Effector memory CD4-positive, alpha-beta T cell (primary cell): ENCODE measurements around the gene RPL23.
A peak's percentile ranks its signal among the peaks of the same experiment; 100 is the strongest.

Experiments used
- DNase-seq, 3 donors: peaks; one replicate each; pipeline ENCODE4 v3.0.0-alpha.2; 2020
- H3K27ac ChIP-seq: 2 replicates; pipeline ENCODE4 v1.7.0; 2013; ENCODE audit warnings: mild to moderate bottlenecking, low read length, moderate library complexity; ENCODE audit not compliant: insufficient read depth, poor library complexity, severe bottlenecking
- H3K27me3 ChIP-seq: replicated peaks from 2 replicates; pipeline ENCODE4 v1.7.0; 2013; ENCODE audit warnings: mild to moderate bottlenecking, low read length; ENCODE audit not compliant: insufficient read depth, control insufficient read depth, poor library complexity, severe bottlenecking
- H3K36me3 ChIP-seq: 2 replicates; pipeline ENCODE4 v1.7.0; 2013; ENCODE audit warnings: mild to moderate bottlenecking, low read length, moderate library complexity; ENCODE audit not compliant: control insufficient read depth, insufficient read depth
- H3K4me1 ChIP-seq: 2 replicates; pipeline ENCODE4 v1.7.0; 2013; ENCODE audit warnings: low read length, mild to moderate bottlenecking; ENCODE audit not compliant: control insufficient read depth, insufficient read depth, poor library complexity, severe bottlenecking
- H3K4me3 ChIP-seq: 2 replicates; pipeline ENCODE4 v1.7.0; 2013; ENCODE audit warnings: low read length, low read depth, mild to moderate bottlenecking; ENCODE audit not compliant: insufficient read depth, poor library complexity, severe bottlenecking
- H3K9me3 ChIP-seq: 2 replicates; pipeline ENCODE4 v1.7.0; 2013; ENCODE audit warnings: mild to moderate bottlenecking, low read length, moderate library complexity; ENCODE audit not compliant: control insufficient read depth

RPL23 gene

DNA sequence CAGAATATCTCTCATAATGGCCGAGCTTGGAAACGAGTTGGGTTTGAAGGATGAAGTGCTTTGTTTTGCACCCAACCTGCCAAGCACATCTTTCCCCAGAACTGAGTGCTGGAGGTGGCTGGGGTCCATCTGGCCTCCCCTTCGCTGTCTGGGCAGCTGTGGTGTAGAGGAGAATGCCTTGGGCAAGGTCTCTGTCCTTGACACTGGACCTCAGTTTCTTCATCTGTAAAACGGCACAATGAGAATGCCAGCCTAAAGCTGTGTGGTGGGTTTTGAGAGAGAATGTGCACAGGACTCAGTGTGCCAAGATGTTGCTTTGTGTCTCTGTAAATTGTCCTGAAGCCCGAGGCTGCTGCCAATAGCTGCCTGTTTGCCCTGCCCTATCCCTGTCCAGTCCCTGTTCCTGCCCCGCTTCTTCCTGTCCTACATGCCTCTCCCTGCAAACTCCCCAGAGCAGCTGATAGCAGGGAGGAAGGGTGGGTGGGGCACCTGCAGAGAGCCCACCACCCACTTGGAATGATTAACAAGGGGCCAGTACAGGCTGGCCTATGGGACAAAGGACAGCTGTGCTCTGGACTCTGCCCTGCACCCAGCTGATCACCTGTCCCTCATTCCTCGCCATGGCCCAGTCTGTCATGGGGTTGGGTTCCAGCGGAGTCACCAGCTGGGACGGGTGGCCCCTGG is 31.7 kb upstream of the RPL23 start:
- Histone ChIP-seq H3K9me3 (no peaks in the 10 kb centered on the region), H3K4me1 (peaks cover 79% of the 10 kb centered on the region), H3K27ac (peak overlapping the region; percentile 37), H3K36me3 (peaks cover 21% of the 10 kb centered on the region), H3K4me3 (no peak overlapping the region), H3K27me3 (no peaks in the 10 kb centered on the region)
- DNase-seq, result no peak

- Histone ChIP-seq H3K36me3 (peaks cover 21% of the 10 kb centered on the region), H3K4me1 (peaks cover 76% of the 10 kb centered on the region), H3K4me3 (no peak overlapping the region), H3K27me3 (no peaks in the 10 kb centered on the region), H3K27ac (peak overlapping the region; percentile 66), H3K9me3 (no peaks in the 10 kb centered on the region)
- DNase-seq, result no peak
Measured at GRCh38 chr17:38883592-38884526, 30.3 kb upstream of the RPL23 start.

DNA sequence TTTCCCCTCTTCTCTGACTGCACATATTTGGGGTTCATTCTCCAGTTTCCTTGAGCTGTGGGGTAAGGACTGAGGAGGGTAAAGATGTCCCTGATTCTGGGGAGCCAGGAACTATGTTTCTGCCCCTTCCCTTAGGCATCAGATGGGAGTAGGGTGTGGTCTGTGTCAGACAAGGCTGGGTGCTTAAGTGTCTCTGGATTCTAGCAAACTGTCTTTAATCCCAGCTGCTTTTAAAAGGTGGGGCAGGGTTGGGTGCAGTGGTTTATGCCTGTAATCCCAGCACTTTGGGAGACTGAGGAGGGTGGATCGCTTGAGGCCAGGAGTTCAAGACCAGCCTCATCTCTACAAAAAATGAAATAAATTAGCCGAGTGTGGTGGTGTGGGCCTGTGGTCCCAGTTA is 29.3 kb upstream of the RPL23 start:
- Histone ChIP-seq H3K27ac (peak overlapping the region; percentile 66), H3K36me3 (peaks cover 29% of the 10 kb centered on the region), H3K4me3 (no peak overlapping the region), H3K9me3 (no peaks in the 10 kb centered on the region), H3K4me1 (peaks cover 82% of the 10 kb centered on the region), H3K27me3 (no peaks in the 10 kb centered on the region)
- DNase-seq, result no peak

- Histone ChIP-seq H3K9me3 (no peaks in the 10 kb centered on the region), H3K4me1 (peaks cover 87% of the 10 kb centered on the region), H3K4me3 (no peak overlapping the region), H3K36me3 (peaks cover 26% of the 10 kb centered on the region), H3K27me3 (no peaks in the 10 kb centered on the region), H3K27ac (peak overlapping the region; percentile 24)
- DNase-seq, result peak in 1 of 3 donors; percentile 27
Measured at GRCh38 chr17:38881600-38882191, 28.2 kb upstream of the RPL23 start.

DNA sequence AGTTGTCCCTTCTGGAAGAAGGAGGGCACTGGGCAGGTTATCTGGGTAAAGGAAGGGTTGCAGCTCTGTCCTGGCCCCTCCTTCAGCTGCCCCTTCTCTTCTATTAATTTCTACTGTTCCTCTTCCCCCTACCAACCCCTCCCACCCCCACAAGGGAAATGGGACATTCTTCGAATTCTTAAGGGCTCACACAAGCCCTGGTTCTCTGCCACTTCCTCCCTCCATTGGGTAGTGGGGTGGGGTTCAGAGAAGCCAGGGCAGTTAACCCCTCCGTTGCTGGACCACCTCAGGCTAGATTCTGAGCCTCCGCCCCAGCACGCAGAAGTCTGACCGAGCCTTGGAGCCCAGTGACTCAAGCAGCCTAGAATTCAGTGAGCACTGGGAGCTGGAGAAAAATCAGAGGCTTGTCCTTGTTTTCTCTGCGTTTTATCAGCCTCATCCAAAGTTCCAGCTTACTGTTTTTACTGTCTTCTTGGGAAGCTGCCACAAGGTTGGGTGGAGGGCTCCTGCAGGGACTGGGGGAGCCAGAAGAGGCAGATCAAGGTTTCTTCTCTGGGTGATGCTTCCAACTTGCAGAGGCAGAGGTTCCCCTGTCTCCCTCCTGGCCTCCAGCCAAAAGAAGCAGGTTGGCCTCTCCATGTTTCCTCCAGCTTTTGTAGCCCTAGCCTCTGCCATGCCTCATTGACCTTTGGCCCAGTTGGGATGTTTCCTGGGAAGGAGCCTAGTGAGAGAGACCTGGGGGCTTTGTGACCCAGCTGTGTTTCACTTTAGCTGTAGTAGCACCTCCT is 26.6 kb upstream of the RPL23 start:
- Histone ChIP-seq H3K27ac (peak overlapping the region; percentile 24), H3K27me3 (no peaks in the 10 kb centered on the region), H3K4me1 (peaks cover 79% of the 10 kb centered on the region), H3K4me3 (no peak overlapping the region), H3K9me3 (no peaks in the 10 kb centered on the region), H3K36me3 (peaks cover 18% of the 10 kb centered on the region)
- DNase-seq, result no peak

DNA sequence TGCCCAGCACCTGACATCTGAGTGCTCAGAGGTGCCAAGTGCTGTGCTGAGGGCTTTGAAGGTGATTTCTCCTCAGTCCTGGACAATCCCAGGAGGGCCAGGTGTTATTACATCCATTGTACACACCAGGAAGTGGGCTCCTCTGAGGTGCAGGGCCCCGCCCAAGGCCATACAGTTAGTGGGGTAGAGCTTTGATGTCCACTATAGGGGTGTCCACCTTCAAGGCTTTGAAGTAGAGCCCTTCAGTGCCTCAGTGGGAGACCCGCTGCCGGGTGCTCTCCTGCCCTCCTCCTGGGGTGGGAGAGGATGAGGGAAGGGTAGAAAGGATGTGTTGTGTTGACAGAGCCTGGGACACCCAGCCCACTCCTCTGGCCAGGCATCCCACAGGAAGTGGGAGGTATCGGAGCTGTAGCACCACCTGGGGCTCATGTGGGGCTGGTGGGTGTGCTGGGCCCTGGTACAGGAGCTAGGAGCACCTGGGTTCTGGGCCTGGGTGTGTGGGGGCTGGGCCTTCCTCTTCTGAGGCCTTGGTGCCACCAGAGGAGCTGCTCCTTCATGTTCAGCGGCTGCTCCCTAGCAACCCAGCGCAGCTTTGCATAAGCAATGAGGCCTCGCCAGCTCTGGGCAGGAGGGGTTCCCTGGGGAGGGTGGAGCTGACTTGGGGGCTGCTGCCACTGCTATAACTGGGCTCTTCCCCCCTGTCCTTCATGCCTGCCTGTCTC is 23.8 kb upstream of the RPL23 start:
- Histone ChIP-seq H3K36me3 (peaks cover 18% of the 10 kb centered on the region), H3K4me3 (no peak overlapping the region), H3K27ac (peak overlapping the region; percentile 57), H3K4me1 (peaks cover 86% of the 10 kb centered on the region), H3K27me3 (no peaks in the 10 kb centered on the region), H3K9me3 (no peaks in the 10 kb centered on the region)
- DNase-seq, result no peak

- H3K27me3 ChIP-seq, result no peaks in the 10 kb centered on the region
- H3K9me3 ChIP-seq, result no peaks in the 10 kb centered on the region
- H3K4me1 ChIP-seq, result peaks cover 79% of the 10 kb centered on the region
- peak overlapping the region; percentile 41 for H3K27ac ChIP-seq
- H3K36me3 ChIP-seq, result peaks cover 13% of the 10 kb centered on the region
- no peak for DNase-seq
- H3K4me3 ChIP-seq, result no peak overlapping the region
Measured at GRCh38 chr17:38875477-38876075, 22.1 kb upstream of the RPL23 start.

- Histone ChIP-seq H3K27ac (peak overlapping the region; percentile 41), H3K4me3 (no peak overlapping the region), H3K27me3 (no peaks in the 10 kb centered on the region), H3K4me1 (peaks cover 71% of the 10 kb centered on the region), H3K36me3 (peaks cover 13% of the 10 kb centered on the region), H3K9me3 (no peaks in the 10 kb centered on the region)
- no peak for DNase-seq
Measured at GRCh38 chr17:38874505-38875400, 21.2 kb upstream of the RPL23 start.
